Mucosa of stomach (tissue), 1 donor: ENCODE measurements around the gene KCNT2.

ENCODE experiments used
- H3K27me3 ChIP-seq: one replicate; pipeline ENCODE4 v1.7.0; 2013; ENCODE audit warnings: mild to moderate bottlenecking, low read length; ENCODE audit not compliant: control insufficient read depth, insufficient read depth
- H3K36me3 ChIP-seq: one replicate; pipeline ENCODE4 v1.7.0; 2013; ENCODE audit warnings: low read length; ENCODE audit not compliant: control insufficient read depth, insufficient read depth
- H3K4me1 ChIP-seq: one replicate; pipeline ENCODE4 v1.7.0; 2013; ENCODE audit warnings: mild to moderate bottlenecking, low read length; ENCODE audit not compliant: control insufficient read depth, insufficient read depth
- H3K4me3 ChIP-seq: one replicate; pipeline ENCODE4 v1.7.0; 2013; ENCODE audit warnings: low read length
- H3K9ac ChIP-seq: one replicate; pipeline ENCODE4 v1.7.0; 2013; ENCODE audit warnings: mild to moderate bottlenecking, low read length, moderate library complexity
- H3K9me3 ChIP-seq: one replicate; pipeline ENCODE4 v1.7.0; 2013; ENCODE audit warnings: mild to moderate bottlenecking, low read length, moderate library complexity; ENCODE audit not compliant: control insufficient read depth
- donor health status: Pancreatic carcinoma.

KCNT2 gene

GRCh38 chr1:196438329-196438728 lies 169.9 kb downstream of the KCNT2 start:
- Histone ChIP-seq H3K9ac (no peak overlapping the region), H3K27me3 (no peaks in the 10 kb centered on the region), H3K9me3 (no peaks in the 10 kb centered on the region), H3K36me3 (no peaks in the 10 kb centered on the region), H3K4me1 (no peaks in the 10 kb centered on the region), H3K4me3 (no peak overlapping the region)

GRCh38 chr1:196437671-196438070 lies 170.6 kb downstream of the KCNT2 start:
- Histone ChIP-seq H3K4me1 (no peaks in the 10 kb centered on the region), H3K9ac (no peak overlapping the region), H3K9me3 (no peaks in the 10 kb centered on the region), H3K4me3 (no peak overlapping the region), H3K27me3 (no peaks in the 10 kb centered on the region), H3K36me3 (no peaks in the 10 kb centered on the region)

DNA sequence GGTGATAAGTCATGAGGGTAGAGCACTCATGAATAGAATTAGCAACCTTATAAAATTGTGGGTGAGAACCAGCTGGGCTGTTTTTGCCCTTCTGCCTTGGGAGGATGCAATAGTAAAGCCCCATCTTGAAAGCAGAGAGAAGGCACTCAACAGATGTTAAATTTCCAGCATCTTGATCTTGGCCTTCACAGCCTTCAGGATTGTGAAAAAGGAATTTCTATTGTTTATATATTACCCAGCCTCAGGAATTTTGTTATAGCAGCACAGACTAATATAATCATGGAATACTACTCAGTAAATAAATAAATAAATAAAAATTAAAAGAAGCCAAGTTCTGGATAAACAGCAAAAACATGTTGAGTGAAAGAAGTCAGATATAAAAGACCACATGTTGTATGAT lies 175.2 kb downstream of the KCNT2 start:
- H3K9ac ChIP-seq, result no peak overlapping the region
- no peaks in the 10 kb centered on the region for H3K4me1 ChIP-seq
- no peaks in the 10 kb centered on the region for H3K27me3 ChIP-seq
- H3K9me3 ChIP-seq, result no peaks in the 10 kb centered on the region
- no peaks in the 10 kb centered on the region for H3K36me3 ChIP-seq
- H3K4me3 ChIP-seq, result no peak overlapping the region

DNA sequence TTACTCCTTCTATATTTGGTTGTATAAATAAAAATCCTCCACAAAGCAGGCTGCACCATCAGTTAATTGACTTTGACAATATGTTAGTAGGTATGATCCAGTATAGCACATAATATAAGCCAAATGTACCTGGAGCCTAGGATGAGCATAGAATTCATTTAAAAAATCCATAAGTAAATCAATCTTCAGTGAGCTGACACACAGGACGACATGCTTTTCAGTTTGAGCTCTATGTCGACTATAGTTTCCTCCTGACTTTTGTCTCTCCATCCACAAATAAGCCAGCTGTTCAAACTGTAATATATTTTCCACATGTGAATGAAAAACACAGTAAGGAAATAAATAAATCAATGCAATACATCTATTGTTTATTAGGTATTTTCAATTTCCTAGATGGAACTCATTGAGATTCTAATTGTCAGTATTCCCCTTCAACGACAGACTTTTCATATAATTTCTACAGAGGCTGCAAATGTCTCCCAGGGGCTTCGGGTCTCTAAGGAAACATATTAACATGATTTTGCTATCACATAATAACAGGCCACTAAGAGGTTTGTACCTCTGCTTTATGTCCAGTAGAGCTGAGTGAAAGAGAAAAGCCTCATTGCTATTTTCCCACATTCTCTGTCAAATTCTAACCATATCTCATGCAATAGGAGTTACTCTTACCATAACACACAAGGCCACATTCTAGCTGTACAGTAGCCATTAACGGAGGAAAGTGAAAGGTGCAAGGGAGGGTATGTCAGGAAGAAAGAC lies 180.1 kb downstream of the KCNT2 start:
- no peak overlapping the region for H3K9ac ChIP-seq
- no peak overlapping the region for H3K4me3 ChIP-seq
- H3K27me3 ChIP-seq, result no peaks in the 10 kb centered on the region
- H3K9me3 ChIP-seq, result no peaks in the 10 kb centered on the region
- no peaks in the 10 kb centered on the region for H3K36me3 ChIP-seq
- no peaks in the 10 kb centered on the region for H3K4me1 ChIP-seq

DNA sequence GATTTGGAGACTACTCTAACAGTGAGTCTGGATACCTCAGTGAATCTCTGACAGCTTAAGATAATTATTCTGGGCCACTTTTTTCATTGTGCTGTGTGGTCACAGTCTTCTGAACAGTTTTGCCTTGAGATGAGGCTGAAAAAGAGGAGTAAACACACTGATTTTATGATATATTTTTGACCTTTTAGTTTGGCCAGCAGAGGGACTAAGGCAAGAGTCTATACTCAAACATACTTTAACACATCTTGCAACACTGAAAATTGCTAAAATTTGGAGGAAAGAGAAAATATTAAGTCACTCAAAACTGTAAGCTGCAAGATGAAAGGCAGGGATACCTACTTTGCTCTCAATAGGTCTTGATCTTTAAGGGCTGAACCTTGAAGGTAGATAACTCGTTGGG lies 182.7 kb downstream of the KCNT2 start:
- H3K36me3 ChIP-seq, result no peaks in the 10 kb centered on the region
- H3K9me3 ChIP-seq, result no peaks in the 10 kb centered on the region
- no peak overlapping the region for H3K9ac ChIP-seq
- no peak overlapping the region for H3K4me3 ChIP-seq
- no peaks in the 10 kb centered on the region for H3K27me3 ChIP-seq
- no peaks in the 10 kb centered on the region for H3K4me1 ChIP-seq

DNA sequence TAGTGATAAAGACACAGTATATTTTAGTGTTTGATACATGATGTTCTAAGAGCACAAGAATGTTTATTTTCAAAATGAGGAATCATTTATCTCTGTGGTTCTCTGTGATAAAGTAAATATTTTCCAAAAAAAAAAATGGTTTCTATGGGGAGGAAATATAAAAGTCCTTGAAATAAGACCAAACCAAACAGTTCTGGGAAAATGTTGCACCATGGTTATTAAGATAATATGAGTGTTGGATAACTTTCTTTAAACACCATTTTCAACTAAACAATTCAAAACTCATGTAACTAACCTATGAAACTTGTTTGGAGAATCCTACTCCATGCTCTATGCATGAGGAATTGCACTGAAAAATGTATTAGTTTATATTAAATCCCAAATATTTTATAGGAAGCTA lies 184.6 kb downstream of the KCNT2 start:
- H3K4me3 ChIP-seq, result no peak overlapping the region
- H3K27me3 ChIP-seq, result no peaks in the 10 kb centered on the region
- H3K9ac ChIP-seq, result no peak overlapping the region
- H3K4me1 ChIP-seq, result no peaks in the 10 kb centered on the region
- H3K9me3 ChIP-seq, result no peaks in the 10 kb centered on the region
- H3K36me3 ChIP-seq, result no peaks in the 10 kb centered on the region

GRCh38 chr1:196418772-196419171 lies 189.5 kb downstream of the KCNT2 start:
- H3K36me3 ChIP-seq, result no peaks in the 10 kb centered on the region
- no peaks in the 10 kb centered on the region for H3K27me3 ChIP-seq
- H3K9me3 ChIP-seq, result no peaks in the 10 kb centered on the region
- H3K9ac ChIP-seq, result no peak overlapping the region
- H3K4me1 ChIP-seq, result no peaks in the 10 kb centered on the region
- H3K4me3 ChIP-seq, result no peak overlapping the region

DNA sequence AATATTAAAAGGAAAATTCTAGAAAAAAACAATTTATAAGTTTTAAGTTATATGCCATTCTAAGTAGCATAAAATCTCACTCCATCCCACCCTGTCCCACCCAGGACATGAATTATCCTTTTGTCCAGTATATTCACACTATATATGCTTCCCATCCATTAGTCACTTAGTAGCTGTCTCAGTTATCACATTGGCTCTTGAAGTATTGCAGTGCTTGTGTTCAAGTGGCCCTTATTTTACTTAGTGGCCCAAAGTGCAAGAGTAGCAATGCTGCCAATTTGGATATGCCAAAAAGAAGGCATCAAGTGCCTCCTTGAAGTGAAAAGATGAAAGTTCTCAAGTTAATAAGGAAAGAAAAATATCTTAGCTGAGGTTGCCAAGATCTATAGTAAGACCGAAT lies 192.3 kb downstream of the KCNT2 start:
- no peaks in the 10 kb centered on the region for H3K27me3 ChIP-seq
- no peak overlapping the region for H3K4me3 ChIP-seq
- no peaks in the 10 kb centered on the region for H3K4me1 ChIP-seq
- H3K36me3 ChIP-seq, result no peaks in the 10 kb centered on the region
- no peaks in the 10 kb centered on the region for H3K9me3 ChIP-seq
- H3K9ac ChIP-seq, result no peak overlapping the region

- no peak overlapping the region for H3K9ac ChIP-seq
- H3K9me3 ChIP-seq, result no peaks in the 10 kb centered on the region
These were observed 195.9 kb downstream of the KCNT2 start for GRCh38 chr1:196412326-196412725.

DNA sequence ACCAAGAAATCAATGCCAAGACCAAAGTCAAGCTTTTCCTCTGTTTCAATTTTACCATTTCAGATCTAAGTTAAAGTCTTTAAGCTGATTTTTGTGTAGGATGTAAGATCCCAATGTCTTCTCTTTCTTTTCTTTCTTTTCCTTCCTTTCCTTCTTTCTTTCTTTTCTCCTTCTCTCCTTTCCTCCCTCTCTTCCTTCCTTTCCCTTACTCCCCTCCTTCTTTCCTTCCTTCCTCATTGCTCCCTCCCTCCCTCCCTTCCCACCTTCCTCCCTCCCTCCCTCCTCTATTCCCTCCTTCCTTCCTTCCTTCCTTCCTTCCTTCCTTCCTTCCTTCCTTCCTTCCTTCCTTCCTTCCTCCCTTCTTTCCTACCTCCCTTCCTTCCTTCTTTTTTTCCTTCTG lies 197.5 kb downstream of the KCNT2 start:
- Histone ChIP-seq H3K36me3 (no peaks in the 10 kb centered on the region), H3K27me3 (no peaks in the 10 kb centered on the region), H3K4me1 (no peaks in the 10 kb centered on the region), H3K4me3 (no peak overlapping the region), H3K9ac (no peak overlapping the region), H3K9me3 (no peaks in the 10 kb centered on the region)

More at GRCh38 chr1:196412326-196412725, 195.9 kb downstream of the KCNT2 start:
- Histone ChIP-seq H3K4me1 (no peaks in the 10 kb centered on the region), H3K36me3 (no peaks in the 10 kb centered on the region), H3K27me3 (no peaks in the 10 kb centered on the region), H3K4me3 (no peak overlapping the region)

GRCh38 chr1:196409586-196409985 lies 198.7 kb downstream of the KCNT2 start:
- Histone ChIP-seq H3K9ac (no peak overlapping the region), H3K9me3 (no peaks in the 10 kb centered on the region), H3K4me3 (no peak overlapping the region), H3K36me3 (no peaks in the 10 kb centered on the region), H3K4me1 (no peaks in the 10 kb centered on the region), H3K27me3 (no peaks in the 10 kb centered on the region)

- H3K9me3 ChIP-seq, result no peaks in the 10 kb centered on the region
- no peak overlapping the region for H3K4me3 ChIP-seq
- H3K36me3 ChIP-seq, result no peaks in the 10 kb centered on the region
- no peak overlapping the region for H3K9ac ChIP-seq
- no peaks in the 10 kb centered on the region for H3K4me1 ChIP-seq
- no peaks in the 10 kb centered on the region for H3K27me3 ChIP-seq
These were observed 200.7 kb downstream of the KCNT2 start for GRCh38 chr1:196407358-196408051.
